NCI-H2107 treated with DMSO at 0.1 percent for 48 hours (cell line): Measurements from ENCODE around the gene IQCE.

ENCODE experiments used
- DNase-seq: peaks from one replicate; lab custom pipeline; 2025; ENCODE audit not compliant: unreplicated experiment; lab: John Stamatoyannopoulos, UW

Gene IQCE

GRCh38 chr7:2657920-2658671 lies 99.3 kb downstream of the IQCE start:
- DNase-seq, result no peak

- no peak for DNase-seq
Observed at GRCh38 chr7:2658941-2659340, 100.2 kb downstream of the IQCE start.

GRCh38 chr7:2659556-2660358 lies 101.0 kb downstream of the IQCE start:
- no peak for DNase-seq

- DNase-seq, result no peak
Observed at GRCh38 chr7:2660359-2661095, 101.7 kb downstream of the IQCE start.

- DNase-seq, result no peak
Observed at GRCh38 chr7:2661096-2661449, 102.3 kb downstream of the IQCE start.

- no peak for DNase-seq
Observed at GRCh38 chr7:2661602-2662272, 103.0 kb downstream of the IQCE start.

- no peak for DNase-seq
Observed at GRCh38 chr7:2662273-2663120, 103.7 kb downstream of the IQCE start.

GRCh38 chr7:2663121-2663886 lies 104.5 kb downstream of the IQCE start:
- no peak for DNase-seq

- no peak for DNase-seq
Observed at GRCh38 chr7:2663960-2664359, 105.2 kb downstream of the IQCE start.
